NOMO-1 (cell line): ENCODE measurements around the gene STIL.
"Not testable (repeated sequence)": the region's sequence is repeated elsewhere in the genome, so short reads cannot be mapped to it uniquely, and the experiment has no call there.

ENCODE experiments used
- DNase-seq, 2 experiments: peaks; one replicate each; lab custom pipeline; 2025; ENCODE audit not compliant: unreplicated experiment in 2 of 2; lab: John Stamatoyannopoulos, UW

STIL gene

DNA sequence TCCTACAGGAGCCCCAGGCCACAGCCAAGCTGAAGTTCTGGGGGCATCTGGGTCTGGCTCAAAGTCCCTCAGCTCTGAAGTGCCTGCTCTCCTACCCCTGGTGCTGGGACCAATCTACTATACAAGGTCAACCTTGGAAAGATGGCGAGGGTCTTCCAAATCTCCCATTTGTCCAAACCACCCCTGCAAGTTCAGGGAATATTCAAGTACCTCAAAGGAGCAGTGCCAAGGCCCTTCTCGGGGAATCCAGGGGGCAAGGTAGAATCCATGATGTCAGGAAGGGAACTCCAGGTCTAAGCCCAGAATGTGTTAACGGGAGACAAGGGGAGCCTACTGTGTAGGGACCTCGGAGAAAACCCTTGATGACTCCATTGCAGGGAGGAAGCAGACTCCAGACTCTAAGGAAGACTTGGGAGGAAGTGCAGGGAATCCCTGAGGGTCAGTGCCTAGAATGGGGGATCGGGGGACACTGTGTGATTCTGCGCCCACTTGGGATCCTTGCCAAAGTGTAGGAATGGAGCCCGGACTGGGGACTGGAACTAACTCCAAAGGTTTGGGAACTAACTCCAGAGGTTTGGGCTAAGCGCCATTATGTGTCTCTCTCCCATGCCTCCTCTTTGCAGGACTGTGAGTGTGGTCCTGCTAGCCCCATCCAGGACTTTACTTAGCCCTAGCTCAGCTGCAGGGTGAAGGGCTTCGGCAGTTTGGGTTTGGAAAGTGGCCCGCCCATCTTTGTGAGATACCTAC lies 90.6 kb downstream of the STIL start:
- no peak for DNase-seq

DNA sequence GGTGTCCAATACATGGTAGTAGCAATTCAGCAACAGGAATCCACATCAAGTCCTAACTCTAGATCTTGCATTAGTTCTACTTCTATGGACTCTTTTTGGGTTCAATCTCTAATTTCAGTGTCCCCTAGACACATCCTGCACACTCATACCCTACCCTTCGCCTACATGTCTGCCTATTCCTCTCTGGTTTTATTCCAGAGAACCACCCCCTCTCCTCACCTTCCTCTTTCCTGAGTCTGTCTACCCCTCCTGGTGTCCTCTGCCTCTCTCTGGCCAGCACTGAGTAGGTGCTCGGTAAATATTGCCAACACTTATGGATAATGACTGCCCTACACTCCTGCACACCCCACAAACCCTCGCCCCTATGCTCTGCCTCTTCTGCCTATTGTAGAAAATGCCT lies 91.5 kb downstream of the STIL start:
- no peak for DNase-seq

GRCh38 chr1:47219590-47220220 lies 94.2 kb downstream of the STIL start:
- no peak for DNase-seq

DNA sequence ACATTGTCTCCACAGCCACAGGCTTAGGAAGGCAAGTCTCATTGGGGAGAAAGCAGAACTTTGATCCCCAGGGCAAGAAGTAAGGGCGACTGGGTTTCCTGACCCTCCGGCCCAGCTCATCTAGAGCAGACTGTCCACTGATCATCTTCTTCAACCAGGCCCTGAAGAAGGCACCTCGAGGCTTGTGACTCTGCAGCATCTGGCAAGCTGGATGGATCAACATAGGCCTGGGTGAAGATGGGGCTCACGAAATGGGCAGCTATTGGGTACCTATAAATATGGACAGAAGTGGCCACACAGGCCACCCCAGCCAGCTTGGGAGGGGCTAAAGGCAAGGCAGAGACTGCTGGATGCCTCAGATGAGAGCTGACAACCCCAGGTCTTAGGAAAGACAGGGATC lies 94.9 kb downstream of the STIL start:
- DNase-seq = no peak

GRCh38 chr1:47216278-47217059 lies 97.5 kb downstream of the STIL start:
- DNase-seq = no peak

- DNase-seq = no peak
These were observed 98.2 kb downstream of the STIL start for GRCh38 chr1:47215713-47216112.

GRCh38 chr1:47214549-47214948 lies 99.4 kb downstream of the STIL start:
- DNase-seq = no peak

DNA sequence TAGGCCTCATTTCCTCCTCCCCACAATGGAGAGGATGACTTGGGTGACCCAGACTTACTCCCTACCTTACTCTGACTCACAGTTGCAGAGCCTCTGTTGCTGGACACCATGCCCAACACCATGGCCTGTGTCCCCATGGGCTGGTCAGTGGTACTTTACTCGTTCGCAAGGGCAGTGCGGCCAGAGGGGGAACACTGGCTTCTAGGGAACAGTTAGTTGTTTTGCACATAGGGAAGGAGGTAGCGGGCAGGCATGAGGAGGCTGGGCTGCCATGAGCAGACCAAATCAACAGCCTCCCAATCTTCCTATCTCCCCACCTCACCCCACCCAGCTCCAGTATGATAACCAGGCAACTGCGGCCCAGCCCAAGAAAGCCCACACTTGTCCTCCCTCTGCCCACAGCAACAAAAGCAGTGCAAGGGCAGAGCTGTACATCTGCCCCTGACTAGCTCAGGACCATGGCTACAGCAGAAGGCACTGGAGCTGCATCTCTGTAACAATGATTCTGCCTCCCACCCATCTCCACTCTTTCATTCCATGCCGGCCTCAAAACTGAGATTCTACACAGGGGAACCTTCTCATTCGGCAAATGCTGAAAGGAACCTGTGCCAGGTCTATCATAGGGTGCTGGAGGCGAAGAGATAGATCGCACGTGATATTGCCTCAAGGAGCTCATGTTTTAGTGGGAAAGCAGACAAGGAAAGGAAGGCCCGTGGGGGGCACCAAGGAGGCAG lies 100.5 kb downstream of the STIL start:
- no peak for DNase-seq

DNA sequence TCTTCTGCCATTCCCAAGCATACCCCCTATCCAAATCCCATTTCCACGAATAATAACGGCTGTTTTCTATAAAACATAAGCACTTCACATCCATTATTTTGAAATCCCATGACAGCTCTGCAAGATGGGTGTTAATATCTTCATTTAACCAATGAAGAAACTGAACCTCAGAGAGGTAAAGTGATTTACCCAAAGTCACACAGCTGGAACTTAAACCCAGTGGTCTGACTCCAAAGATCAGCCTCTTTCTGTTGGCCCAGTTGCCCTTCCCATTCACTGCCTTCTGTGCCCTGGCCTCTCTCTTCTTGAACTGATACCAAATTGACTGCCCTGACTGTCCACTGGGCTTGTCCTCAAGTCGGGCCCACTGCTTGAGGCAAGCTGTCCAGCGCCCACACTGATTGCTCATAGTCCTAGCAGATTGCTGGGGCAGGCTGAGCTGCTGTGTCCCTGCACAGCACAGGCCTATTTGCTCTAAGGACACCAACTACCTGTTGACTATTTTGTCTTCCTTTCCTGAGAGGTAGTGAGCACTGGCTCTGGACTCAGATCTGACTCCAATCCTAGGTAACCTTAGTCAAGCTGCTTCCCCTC lies 101.2 kb downstream of the STIL start:
- no peak for DNase-seq

DNA sequence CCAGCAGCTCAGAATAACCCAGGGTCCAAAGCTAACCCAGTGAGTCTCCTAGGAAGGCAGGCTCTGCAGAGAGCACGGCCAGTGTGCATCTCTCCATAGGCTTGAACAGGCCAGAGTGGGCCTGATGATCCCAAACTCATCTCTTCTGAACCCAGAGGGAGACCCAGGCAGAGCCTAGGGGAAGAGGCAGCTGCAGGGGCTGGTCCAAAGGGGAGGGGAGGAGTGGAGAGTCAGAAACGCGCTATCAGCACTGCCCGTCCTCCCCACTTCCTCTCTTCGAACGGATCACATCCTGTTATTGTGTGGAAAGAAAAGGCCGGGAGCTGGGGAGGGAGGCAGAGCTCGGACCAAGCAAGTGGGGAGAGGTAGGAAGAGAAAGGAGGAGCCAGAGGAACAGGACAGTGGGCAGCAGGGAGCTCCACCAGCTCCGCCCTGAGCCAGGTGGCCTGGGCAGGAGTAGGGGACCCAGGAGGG lies 102.1 kb downstream of the STIL start:
- DNase-seq = no peak

- DNase-seq = no peak
These were observed 103.3 kb downstream of the STIL start for GRCh38 chr1:47210666-47211065.

DNA sequence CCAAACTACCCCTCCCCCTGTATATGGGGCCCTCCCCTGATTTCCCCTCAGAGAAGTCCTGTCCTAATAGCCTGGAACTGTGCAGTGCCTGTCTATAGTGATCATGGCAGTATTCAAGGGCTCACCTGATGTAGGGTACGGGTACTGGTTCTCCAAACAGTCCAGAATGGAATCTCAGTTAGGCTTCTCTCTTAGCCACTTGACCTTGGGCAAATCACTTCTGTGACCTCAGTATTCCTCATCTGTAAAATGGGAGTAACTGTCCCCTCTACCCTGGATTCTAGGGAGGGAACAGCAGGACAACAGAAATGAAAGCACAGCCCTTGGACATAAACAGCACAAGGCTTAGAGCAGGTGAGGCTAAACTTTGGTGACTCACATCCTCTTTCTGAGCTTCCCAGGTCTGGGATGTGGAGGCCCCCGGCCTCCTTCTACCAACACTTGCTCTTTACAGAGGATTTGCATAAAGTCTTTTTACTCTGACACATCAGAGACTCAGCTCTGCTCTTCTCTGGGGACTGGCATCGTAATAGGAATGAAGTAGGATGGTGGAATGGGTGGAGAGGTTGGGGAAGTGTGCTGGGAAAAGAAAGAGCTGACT lies 104.1 kb downstream of the STIL start:
- DNase-seq = no peak

DNA sequence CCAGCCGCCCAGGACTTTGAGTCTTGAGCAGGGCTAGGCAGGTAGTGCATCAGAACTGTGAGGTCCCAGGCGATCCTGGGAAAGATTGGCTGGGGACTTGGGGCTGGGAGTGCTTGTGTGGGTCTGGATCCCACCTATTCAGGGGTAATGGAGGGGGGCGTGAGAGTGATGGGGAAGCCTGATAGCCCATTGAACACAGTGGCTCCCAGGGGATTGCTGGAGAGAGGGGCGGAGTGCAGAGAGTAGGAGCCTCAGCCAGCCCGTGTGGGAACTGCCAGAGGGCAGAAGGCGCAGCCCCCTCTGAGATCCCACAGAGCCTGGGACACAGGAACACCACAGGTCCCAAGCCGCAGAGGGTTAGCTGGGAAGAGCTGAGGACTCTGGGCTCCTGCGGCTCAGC lies 104.9 kb downstream of the STIL start:
- no peak for DNase-seq

GRCh38 chr1:47208374-47208850 lies 105.5 kb downstream of the STIL start:
- DNase-seq = no peak

- DNase-seq = no peak
These were observed 106.1 kb downstream of the STIL start for GRCh38 chr1:47207803-47208373.

DNA sequence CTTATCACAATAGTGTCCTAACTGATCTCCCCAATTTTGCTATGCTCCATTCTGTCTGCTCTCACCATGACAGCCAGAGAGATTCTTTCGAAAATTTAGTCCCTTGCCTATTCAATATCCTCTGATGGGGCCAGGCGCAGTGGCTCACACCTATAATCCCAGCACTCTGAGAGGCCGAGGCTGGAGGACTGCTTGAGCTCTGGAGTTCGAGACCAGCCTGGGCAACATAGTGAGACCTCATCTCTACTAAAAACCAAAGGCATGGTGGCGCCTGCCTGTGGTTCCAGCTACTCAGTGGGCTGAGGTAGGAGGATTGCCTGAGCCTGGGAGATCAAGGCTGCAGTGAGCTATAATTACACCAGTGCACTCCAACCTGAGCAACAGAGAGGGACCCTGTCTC lies 108.0 kb downstream of the STIL start:
- no peak for DNase-seq

DNA sequence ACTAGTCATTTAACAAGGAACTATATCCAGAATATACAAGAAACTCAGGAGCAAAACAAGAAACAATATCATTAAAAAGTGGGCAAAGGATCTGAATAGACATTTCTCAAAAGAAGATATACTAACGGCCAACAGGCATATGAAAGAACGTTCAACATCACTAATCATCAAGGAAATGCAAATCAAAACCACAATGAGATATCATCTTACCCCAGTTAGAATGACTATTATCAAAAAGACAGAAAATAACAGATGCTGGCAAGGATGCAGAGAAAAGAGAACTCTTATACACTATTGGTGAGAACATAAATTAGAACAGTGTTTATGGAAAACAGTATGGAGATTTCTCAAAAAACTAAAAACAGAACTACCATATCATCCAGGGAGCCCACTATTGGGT lies 110.4 kb downstream of the STIL start:
- not testable (repeated sequence) for DNase-seq

DNA sequence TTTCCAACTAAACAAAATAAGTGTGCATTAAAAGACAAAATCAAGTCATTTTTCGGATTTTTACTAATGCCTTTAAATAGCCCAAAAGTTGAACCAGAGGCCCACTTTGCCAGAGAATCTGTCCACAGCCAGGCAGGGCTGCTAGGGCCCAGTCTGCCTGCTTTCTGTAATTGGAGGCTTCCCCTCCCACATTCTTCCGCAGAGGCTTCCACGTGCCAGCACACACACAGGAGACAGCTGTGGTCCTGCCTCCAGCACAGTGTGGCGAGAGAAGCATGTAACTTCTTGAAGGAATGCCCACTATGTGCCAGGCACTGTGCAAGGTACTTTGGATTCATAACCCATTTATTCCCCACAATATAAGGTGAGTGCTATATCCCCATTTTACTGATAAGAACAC lies 112.8 kb downstream of the STIL start:
- no peak for DNase-seq
